GM18519 (cell line): Measurements from ENCODE around the gene POM121C.
"Not testable (repeated sequence)": the region's sequence is repeated elsewhere in the genome, so short reads cannot be mapped to it uniquely, and the experiment has no call there.

Experiments
- ATAC-seq: cut with Tn5 transposase; IDR thresholded peaks from one replicate; pipeline ENCODE4 v1.9.1; 2021; ENCODE audit warnings: mild to moderate bottlenecking, moderate library complexity; ENCODE audit not compliant: unreplicated experiment, low FRiP score

The POM121C gene

DNA sequence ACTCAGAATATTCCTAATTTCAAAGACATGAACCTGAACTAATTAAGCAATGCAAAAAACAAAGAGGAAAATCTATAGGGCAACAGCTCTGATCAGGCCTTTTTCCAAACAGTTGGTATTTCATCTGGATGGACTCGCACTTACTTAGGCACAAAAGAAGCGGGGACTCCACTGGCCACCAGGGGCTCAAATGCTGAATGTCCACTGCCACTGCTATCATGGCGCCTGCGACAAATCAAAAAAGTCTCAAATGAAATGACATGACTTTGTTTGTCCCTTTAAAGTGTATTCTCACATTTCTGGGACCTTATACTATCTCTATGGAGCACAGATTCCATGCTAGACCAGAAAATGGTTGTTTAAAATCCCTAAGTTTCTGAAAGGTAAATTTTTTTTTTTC, 47.1 kb downstream of the POM121C start:
- not testable (repeated sequence) for ATAC-seq

DNA sequence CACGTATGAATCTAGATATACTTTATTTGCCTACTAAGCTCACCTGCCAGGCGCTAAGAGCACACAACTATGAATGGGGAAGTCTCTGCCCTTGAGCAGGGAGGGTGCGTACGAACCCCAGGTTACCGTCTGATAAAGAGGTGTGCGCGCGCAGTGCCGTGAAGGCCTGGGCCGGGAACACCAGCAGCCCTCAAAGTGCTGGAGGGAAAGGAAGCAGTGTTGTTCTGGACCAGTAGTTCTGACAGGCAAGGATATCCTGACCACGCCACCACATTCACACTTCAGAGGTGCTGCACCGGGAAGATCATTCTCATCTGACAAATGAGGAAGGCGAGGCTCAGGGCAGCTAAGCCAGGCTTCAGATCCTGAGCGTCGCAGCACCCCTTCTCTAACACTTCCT, 62.6 kb downstream of the POM121C start:
- not testable (repeated sequence) for ATAC-seq

DNA sequence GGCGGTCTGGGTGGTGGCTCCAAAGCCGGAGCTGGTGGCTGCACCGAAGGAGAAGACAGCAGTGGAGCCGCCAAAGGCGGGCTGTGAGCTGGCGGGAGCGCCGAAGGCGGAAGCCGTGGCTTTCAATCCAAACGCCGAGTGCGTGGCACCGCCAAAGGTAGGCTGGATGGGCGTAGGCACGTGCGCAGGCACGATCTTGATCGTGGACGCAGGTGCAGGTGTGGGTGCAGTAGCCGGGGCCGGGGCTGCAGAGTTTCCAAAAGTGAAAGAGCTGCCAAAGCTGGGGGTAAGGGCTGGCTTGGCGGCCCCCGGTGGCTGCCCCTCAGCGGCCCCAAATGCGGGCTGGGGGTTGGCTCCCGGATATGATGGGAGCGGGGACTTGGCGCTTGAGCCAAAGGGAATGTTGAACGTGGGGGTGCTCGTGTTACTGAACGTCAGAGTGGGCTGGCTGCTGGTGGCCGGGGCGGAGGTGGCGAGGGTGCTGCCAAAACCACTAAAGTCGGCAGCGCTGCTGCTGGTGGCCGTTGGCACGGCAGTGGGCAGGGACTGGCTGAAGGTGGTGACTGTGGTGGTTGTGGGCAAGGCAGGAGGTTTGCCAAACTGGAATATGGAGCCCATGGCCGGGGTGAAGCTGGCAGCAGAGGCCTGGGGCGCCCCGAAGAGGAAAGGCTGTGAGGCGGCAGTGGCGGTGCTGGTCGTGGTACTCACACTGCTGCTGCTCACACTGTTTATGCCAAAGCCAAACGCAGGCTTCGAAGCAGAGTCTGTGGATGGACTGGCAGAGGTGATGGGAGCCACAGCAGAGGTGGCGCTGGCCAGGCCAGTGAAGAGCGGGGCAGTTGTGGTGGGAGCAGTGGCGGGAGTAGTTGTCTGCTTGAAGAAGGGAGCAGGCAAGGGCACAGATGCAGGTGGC, 64.0 kb downstream of the POM121C start:
- not testable (repeated sequence) for ATAC-seq

DNA sequence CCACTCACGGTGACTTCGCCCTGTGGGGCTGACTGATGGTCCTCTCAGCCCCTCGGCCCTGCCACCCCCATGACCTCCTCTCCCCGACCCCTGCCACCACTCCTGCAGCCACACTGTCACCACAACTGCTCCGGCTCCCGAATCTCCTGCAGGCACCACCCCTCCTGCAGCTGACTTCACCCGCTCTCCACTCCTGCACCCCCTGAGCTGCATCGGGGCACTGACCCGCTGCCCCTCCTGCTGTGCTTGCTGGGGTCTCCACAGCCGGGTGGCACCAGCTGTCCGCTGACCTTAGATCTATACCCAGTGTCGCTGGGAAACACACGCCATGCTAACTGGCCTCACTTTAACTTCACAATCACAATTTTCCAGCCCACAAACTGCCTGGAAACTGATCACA, 65.9 kb downstream of the POM121C start:
- ATAC-seq: not testable (repeated sequence)

DNA sequence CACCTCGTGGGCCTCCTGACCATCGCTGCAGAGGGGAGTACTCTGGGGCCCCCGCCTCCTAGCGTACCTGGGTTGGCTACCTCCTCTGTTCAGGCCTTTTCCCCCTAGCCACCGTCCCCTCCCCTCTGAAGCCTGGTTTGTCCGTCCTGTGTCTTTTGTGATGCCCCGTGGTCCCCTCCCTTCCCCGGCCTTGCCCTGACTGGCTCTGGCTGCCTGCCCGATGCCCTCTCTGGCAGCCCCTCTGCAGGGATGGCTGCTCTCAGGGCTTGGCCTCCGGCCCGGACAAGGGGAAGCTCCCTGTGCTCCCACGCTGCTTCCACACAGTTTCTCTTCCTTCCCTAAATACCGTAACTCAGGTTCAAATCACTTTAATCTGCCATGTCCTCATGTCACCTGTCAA, 66.4 kb downstream of the POM121C start:
- not testable (repeated sequence) for ATAC-seq

DNA sequence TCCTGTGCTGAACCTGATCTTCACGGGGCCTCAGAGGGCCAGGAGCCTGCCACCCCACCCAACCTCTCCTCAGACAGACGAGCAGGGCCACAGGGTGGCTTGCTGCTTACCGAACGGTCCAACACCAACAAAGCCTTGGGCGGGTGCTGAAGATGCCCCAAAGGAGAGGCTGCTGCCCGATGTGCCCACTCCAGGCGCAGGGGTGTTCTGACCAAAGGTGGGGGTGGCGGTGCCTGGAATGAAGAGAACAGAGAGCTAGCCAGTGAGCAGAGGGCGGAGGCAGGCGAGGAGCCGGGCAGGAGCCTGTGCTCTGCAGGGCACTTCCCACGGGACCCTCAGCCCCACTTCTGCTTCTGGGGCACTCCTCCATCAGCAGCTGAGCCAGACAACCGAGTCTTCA, 66.9 kb downstream of the POM121C start:
- not testable (repeated sequence) for ATAC-seq

DNA sequence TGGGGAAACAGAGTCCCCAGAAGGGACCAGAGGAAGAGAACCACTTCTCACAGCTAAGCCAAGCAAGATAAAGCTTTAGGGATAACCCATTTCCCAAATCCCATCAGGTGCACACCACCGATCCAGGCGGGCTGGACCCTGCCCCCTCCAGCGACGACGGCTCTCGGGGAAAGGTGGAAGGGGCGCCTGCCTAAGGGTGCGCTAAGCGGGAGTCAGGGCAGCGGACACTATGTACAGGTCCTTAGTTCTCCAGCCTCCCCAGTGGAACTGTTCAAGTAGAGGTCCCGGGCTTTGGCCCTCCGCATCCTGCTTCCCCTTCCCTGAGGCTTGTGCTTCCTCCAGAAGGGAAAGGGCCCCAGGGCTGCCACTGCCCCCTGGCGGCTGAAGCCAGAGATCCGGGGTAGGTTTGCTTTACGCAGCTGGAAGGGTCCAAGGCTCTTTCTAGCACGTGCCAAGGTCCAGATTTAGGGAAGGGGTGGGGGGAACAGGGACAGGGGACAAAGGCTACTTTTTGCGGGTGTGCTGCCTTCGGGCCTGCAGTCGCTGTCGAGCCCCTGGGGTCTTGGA, 67.7 kb downstream of the POM121C start:
- not testable (repeated sequence) for ATAC-seq

DNA sequence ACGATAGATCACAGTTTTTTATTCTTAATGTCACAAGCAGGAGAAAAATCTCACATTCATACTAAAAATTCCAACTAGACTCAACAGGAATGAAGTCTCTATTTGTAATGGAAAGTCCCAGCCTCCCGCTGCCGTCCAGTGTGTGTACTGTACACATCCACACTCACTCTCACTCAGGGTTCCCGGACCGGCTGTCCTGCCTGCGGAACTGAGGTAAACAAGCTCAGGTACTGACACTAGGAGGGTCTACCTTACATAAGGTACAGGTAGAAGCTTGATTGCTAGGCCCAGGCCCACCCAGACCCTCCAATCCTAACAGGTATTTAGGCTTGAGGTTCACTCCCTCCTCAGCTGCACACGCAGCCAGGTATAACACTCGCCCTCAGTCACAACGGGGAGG, 69.3 kb downstream of the POM121C start:
- ATAC-seq: not testable (repeated sequence)

DNA sequence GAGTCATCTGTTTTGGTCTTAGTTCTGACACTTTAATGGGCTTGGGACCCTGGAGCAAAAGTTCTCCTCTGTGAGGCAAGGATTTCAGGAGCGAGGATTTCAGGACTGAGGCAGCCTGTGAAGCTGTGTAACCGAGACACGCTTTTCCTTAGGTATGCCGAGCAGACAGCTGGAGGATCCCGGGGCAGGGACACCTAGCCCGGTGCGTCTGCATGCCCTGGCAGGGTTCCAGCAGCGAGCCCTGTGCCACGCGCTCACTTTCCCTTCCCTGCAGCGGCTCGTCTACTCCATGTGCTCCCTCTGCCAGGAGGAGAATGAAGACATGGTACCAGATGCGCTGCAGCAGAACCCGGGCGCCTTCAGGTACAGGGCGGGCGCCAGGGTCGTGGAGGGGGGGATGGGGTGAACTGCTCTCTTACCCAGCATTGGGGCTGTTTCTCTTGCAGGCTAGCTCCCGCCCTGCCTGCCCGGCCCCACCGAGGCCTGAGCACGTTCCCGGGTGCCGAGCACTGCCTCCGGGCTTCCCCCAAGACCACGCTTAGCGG, 70.2 kb downstream of the POM121C start:
- ATAC-seq: not testable (repeated sequence)

DNA sequence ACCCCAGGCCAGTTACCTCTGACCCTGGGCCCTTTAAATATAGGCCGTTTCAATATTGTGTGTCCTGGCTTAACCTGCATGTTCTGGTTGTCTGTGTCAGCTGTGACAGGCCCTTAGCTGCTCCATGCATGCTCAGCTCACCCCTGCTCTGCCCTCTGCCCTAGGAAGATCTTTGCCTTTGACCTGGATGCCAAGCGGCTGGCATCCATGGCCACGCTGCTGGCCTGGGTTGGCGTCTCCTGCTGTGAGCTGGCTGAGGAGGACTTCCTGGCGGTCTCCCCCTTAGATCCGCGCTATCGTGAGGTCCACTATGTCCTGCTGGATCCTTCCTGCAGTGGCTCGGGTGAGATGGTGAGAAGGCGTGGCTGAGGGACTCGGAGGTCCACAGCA, 70.7 kb downstream of the POM121C start:
- not testable (repeated sequence) for ATAC-seq

DNA sequence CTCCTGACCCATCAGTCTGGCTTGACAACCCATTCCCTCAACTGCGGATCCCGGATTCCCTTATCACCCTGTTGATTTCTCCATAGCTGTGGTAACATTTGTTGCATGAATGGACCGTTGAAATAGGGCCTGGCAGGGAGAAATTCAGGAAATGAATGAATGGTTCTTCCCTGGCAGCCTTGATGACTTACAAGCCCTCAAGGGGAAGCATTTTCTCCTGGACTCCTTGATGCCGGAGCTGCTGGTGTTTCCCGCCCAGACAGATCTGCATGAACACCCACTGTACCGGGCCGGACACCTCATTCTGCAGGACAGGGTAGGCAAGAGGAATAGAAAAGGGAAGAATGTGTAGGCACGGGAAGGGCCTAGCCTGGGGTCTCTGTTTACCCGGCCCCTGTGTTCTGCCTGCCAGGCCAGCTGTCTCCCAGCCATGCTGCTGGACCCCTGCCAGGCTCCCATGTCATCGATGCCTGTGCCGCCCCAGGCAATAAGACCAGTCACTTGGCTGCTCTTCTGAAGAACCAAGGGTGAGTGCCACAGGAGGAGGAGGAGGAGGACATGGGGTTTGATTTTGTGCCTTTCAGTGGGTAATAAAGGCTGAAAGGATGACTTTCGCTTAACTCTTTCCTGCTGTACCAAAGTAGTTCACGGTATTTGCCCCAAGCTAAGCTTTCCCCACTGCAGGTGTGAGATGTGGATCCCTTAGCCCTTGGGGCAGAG, 71.2 kb downstream of the POM121C start:
- ATAC-seq: not testable (repeated sequence)

DNA sequence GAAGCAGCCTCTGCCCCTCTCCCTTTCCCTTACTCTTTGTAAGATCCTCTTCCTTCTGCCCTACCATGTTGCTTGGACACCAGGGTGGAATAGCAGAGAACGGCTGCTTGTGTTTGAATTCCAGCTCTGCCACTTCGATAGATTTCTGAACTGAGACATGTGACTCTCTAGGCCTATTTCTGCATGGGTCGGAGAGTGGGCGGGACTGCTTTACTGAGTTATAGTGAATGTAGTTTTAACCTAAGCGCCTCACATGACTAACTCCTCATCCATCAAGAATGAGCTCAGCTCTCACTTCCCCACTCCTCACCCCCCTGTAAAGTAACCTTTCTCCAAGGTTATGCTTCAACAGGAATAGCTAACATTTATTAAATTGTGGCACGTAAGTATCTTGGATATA, 71.9 kb downstream of the POM121C start:
- ATAC-seq: not testable (repeated sequence)

DNA sequence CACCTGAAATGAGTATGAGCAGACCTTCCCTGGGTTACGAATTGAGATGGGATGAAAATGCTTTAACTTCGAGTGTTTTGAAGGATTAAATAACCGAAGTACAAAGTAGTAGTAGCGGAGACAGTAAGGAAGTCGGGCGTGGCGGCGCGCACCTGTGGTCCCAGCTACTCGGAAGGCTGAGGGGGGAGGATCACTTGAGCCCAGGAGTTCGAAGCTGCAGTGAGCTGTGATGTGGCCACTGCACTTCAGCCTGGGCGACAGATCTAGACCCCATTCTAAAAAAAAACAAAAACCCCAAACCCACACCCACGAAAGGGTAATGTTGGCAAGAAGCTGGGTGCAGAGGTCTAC, 75.3 kb downstream of the POM121C start:
- not testable (repeated sequence) for ATAC-seq

DNA sequence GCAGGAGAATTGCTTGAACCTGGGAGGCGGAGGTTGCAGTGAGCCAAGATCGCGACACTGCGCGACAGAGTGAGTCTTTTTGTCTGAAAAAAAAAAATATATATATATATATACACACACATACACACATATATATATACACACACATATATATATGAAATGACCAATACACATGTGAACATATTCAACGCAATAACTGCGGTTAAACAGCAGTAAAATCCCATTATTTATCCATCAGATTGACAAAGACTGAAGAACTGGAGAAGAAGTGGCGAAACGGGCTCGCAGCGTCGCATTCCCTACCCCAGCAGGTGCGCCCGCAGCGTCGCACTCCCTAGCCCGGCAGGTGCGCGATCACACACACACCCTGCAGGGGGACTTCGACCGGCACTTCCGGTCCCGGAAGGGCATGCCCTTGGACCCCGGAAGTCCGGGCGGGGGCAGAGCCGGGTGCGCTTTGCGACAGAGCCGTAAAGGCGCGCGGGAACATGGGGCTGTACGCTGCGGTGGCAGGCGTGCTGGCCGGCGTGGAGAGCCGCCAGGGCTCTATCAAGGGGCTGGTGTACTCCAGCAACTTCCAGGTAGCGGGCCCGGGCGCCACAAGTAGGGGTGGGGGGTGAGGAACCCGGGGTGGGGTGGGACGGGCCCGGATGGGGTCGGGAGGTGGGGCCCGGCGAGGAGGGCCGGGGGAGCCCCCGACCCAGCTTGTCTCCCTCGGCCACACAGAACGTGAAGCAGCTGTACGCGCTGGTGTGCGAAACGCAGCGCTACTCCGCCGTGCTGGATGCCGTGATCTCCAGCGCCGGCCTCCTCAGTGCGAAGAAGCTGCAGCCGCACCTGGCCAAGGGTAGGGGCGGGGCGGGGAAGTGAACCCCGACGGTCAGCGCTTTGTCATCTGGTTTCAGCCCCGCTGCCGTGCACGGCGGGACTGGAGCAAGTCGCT, 75.9 kb downstream of the POM121C start:
- peak; percentile 88 for ATAC-seq

DNA sequence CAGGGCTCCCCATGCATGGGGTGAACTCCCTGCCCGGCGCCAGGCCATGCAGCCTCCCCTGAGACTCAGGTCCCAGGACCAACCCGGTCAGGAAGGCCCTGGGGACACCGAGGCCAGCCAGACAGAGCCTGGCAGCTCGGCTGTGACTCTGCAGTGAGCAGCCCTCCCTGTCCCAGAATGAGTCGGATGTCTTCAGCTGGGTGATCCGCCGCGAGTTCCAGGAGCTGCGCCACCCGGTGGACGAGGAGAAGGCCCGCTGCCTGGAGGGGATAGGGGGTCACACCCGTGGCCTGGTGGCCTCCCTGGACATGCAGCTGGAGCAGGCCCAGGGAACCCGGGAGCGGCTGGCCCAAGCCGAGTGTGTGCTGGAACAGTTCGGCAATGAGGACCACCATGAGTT, 81.4 kb downstream of the POM121C start:
- not testable (repeated sequence) for ATAC-seq

DNA sequence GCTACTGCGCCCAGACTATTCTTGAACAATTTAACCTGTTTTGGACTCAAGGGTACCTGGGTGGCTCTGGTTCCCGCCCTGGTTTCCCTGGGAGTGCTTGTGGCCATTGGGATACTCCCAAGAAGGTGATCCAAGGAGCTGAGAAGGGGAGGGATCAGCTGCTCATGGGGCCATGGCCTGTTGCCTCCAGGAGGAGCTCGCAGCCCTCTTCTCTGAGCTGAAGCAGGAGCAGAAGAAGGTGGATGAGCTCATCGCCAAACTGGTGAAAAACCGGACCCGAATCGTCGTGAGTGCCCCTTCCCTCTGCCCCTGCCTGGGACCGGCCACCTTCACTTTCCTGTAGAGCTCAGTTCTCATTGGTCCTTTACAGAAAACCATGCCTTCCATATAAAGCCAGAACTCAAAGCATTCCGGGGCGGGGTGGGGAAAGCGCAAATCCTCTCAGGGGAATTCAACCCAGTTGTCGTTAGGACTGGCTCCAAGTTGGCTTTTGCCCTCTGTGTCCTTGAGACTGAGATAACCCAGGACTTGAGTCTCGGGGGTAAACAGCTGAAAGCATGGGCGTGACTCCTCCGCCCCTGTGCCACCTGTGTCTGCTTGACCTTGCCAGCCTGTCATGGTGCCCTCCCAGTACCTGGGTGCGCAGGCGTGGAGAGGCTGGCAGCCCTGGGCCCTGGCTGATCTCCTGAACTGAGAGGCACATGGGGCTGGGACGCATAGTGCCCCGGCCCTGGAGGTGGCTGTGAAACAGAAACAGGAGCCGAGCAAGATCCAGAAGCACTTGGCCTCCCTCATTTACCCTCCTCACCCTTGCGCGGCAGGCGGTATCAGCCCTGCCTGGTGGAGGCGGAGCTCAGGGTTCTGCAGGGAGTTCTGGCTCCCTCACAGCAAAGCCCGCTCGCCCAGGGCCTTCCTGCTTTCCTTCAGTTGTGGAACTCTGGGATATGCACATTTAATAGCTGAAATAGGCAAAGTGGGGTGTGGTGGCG, 82.3 kb downstream of the POM121C start:
- not testable (repeated sequence) for ATAC-seq

DNA sequence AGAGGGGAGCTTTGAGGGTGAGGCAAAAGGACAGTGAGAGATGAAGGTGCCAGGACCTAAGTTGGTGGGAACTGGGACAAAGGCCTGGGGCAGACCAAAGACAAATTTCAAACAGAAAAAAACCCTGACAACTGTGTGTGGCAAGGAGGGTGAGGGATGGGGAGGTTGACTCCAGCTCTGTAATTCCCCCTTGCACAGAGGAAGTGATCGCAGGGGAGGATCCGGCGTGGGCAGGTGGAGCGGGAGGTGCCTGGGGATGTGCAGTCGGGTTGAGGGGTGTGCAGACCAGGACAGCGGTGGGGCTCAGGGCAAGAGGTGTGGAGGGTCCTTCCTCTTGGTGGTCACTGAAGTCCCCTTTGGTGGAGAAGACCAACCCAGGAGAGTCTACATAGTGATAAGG, 85.5 kb downstream of the POM121C start:
- ATAC-seq: not testable (repeated sequence)

DNA sequence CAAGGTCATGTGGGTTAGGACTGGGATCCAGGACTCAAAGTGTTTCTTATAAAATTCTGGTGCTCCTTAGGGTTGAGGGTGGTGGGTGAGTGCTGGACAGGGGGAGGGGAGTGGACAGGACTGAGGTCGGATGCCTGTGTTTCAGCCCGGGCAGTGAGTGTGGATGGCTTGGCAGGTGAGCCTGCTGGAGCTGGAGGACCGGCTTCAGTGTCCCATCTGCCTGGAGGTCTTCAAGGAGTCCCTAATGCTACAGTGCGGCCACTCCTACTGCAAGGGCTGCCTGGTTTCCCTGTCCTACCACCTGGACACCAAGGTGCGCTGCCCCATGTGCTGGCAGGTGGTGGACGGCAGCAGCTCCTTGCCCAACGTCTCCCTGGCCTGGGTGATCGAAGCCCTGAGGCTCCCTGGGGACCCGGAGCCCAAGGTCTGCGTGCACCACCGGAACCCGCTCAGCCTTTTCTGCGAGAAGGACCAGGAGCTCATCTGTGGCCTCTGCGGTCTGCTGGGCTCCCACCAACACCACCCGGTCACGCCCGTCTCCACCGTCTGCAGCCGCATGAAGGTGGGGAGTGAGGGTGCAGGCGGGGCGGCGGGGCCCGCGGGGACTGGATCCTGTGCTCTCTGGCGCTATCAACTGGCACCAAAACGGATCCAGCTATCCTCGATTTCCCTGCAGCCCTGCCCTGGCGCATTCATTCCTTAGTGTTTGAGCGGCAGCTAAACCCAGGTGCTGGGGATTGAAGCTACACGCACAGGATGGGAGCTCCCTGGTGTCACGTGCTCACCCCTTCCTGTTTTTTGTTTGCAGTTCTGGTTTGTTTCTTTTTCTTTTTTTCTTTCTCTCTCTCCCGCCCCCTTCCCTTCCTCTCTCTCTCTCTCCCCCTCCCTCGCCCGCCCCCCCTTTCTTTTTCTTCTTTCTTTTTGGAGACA, 87.1 kb downstream of the POM121C start:
- not testable (repeated sequence) for ATAC-seq
